ENCODE results near the gene LRIG1.
A peak's percentile ranks its signal among the peaks of the same experiment; 100 is the strongest.

The LRIG1 gene

DNA sequence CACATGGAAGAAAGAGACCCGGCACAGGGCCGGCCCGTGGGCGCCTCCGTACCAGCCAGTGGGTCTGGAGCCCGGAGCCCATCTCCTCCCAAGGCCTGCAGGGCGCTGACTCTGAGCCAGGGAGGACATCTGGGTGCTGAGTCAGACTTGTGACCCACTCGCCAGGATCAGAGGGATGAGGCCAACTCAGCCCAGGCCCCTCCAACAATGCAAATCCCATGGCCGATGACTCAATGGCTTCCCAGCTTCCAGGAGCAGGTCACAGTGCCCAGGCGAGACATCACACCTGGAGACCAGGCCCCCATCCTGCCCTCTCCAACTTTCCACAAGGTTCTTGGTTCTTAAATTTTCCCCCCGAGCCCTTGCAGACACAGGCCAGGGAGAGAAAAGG is 95.1 kb downstream of the LRIG1 start:
- Histone ChIP-seq H3K4me3 (ENCODE audit: low read depth, low read length) (no peak overlapping the region), H3K27me3 (replicated peaks) (no peaks in the 10 kb centered on the region), H3K27ac (peak overlapping the region; percentile 8), H3K36me3 (replicated peaks) (peaks cover 7% of the 10 kb centered on the region)
- peak; percentile 66 for DNase-seq
- in situ Hi-C loops (cut with HindIII; ENCODE audit: low pct_ligation_motif_present, low sequenced_read_pairs), result no loop called here
- TF ChIP-seq, protein P1, sequence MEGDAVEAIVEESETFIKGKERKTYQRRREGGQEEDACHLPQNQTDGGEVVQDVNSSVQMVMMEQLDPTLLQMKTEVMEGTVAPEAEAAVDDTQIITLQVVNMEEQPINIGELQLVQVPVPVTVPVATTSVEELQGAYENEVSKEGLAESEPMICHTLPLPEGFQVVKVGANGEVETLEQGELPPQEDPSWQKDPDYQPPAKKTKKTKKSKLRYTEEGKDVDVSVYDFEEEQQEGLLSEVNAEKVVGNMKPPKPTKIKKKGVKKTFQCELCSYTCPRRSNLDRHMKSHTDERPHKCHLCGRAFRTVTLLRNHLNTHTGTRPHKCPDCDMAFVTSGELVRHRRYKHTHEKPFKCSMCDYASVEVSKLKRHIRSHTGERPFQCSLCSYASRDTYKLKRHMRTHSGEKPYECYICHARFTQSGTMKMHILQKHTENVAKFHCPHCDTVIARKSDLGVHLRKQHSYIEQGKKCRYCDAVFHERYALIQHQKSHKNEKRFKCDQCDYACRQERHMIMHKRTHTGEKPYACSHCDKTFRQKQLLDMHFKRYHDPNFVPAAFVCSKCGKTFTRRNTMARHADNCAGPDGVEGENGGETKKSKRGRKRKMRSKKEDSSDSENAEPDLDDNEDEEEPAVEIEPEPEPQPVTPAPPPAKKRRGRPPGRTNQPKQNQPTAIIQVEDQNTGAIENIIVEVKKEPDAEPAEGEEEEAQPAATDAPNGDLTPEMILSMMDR (IDR thresholded peaks at IDR 0.05; ENCODE audit: low read depth, low read length, missing control alignments), result no peak

DNA sequence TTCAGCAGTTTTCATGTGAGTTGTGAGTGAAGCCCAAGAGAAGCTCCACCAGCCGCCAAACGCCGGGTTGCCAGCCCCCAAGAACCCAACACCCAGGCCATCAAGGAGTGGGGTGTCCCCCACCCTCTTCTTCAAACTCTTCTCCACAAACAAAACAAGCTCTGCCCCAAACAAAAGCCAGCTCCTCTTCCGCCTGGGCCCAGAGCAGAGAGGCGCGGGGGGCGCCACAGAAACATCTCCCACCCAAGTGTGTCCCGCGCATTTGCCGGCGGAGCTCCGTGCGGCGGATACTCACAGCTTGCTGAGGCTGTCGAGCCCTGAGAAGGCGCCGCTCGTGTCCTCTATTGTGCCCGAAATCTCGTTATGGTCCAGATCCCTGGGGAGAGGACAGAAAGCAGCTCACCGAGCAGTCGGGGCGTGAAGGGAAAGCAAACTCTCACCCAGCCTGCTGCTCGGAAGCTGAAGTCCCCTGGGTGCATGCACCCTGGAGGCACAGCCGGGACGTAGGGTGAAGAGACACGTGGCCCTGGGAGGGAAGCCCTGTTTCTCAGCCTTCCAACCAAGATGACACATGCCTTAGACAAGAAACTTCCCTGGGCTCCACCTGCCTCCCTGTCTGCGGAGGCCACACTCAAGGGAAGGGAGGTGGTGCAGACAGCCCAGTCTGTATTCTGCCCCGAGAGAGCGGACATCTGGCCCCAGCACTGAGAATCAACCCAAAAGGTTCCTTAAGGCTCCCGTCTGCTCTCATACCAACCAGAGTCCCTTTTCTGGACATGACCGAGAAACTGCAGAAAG is 95.7 kb downstream of the LRIG1 start:
- peaks cover 5% of the 10 kb centered on the region for H3K36me3 ChIP-seq (replicated peaks)
- DNase-seq, result no peak

DNA sequence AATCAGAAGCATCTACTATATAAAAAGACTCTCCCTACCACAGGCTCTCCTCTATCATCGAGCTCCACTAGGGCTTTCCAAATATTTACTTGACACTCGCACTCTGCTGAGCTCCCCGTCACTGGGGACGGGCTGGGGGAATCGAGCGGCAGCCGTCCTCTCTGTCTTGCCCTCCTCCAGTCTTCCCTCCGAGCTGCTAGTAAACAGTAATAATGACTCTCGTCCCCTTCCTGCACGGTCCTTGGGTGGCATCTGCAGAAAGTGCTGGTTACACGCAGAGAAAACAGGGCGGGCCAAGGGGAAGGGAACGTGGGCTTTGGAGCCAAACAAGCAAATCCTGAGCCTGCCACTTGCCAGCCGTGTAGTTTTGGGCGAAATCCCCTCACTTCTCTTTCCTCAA is 96.6 kb downstream of the LRIG1 start:
- H3K36me3 ChIP-seq (replicated peaks), result peaks cover 2% of the 10 kb centered on the region
- TF ChIP-seq, protein P1 (IDR thresholded peaks at IDR 0.05; ENCODE audit: low read depth, low read length, missing control alignments), result no peak
- no peak overlapping the region for H3K4me3 ChIP-seq (ENCODE audit: low read depth, low read length)
- no peak overlapping the region for H3K27ac ChIP-seq
- no peaks in the 10 kb centered on the region for H3K27me3 ChIP-seq (replicated peaks)
- no peak for DNase-seq
- in situ Hi-C loops (cut with HindIII; ENCODE audit: low pct_ligation_motif_present, low sequenced_read_pairs), result no loop called here

More for the DNA sequence above, 95.7 kb downstream of the LRIG1 start:
- H3K4me3 ChIP-seq (ENCODE audit: low read depth, low read length), result no peak overlapping the region
- TF ChIP-seq, protein P1 (IDR thresholded peaks at IDR 0.05; ENCODE audit: low read depth, low read length, missing control alignments), result no peak
- no peak overlapping the region for H3K27ac ChIP-seq
- in situ Hi-C loops (cut with HindIII; ENCODE audit: low pct_ligation_motif_present, low sequenced_read_pairs), result no loop called here
- no peaks in the 10 kb centered on the region for H3K27me3 ChIP-seq (replicated peaks)

DNA sequence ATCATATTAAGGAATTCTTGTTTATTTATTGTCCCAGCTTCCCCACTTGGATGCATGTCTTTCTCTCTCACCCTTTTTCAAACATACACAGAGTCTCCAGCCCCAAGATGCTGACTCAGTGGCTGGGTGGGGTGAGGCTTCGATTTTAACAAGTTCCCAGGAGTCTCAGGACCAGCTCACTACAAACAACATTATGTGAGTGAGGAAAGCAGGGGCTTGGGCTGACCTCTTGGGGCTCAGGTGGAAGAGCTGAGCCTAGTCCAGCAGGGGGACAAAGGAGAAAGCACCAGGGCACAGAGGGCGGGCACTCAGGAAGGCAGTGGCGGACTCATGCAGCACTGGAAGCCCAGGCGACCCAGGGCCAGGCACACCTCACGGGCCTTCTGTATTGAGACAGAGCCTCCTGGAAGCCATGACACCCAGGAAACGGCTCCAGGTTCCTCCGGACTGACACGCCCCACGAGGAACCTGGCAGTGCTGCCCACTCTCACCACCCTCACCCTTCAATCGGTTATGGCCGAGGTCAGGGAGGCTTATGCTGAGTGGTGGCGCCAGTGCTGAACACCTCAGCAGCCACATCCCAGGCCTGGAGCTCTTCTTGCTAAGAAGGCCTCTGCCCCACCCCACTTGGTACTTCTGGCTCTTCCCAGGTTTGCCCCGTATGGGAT is 97.4 kb downstream of the LRIG1 start:
- TF ChIP-seq, protein P1 (IDR thresholded peaks at IDR 0.05; ENCODE audit: low read depth, low read length, missing control alignments), result no peak
- Histone ChIP-seq H3K27ac (no peak overlapping the region), H3K27me3 (replicated peaks) (no peaks in the 10 kb centered on the region), H3K4me3 (ENCODE audit: low read depth, low read length) (no peak overlapping the region), H3K36me3 (replicated peaks) (peaks cover 2% of the 10 kb centered on the region)
- DNase-seq, result no peak
- in situ Hi-C loops (cut with HindIII; ENCODE audit: low pct_ligation_motif_present, low sequenced_read_pairs), result no loop called here

DNA sequence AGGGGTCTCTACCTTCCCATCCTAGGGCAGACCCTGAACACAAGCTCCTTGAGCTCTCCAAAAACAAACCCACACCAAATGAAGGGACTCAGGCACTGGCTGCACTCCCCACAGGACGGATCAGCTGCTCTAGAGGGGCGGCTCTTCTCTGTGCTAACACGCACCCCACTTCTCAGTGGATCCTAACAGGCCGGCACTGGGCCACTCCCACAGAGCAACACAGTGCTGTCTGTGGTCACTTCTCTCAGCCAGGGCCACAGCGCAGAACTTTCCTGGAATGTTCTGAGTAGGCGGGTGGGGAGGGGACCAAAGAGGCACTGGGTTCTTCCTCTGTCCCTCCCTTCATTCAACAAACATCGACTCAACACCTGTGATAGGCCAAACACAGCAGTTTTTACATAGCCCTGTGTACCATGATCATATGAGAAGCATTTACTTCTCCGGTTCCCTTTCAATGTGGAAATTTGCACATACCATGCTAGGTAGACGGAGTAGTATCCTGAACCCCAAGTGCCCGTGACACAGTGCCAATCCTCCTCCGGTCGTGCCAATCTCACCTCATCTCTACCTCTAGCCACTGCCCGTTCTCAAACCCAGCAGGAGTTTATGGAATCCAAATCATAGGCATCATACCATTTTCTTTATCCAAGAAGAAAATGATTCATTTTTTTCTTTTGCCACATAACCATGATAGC is 98.1 kb downstream of the LRIG1 start:
- H3K27me3 ChIP-seq (replicated peaks), result no peaks in the 10 kb centered on the region
- DNase-seq, result peak; percentile 53
- TF ChIP-seq, protein P1 (IDR thresholded peaks at IDR 0.05; ENCODE audit: low read depth, low read length, missing control alignments), result no peak
- no peak overlapping the region for H3K4me3 ChIP-seq (ENCODE audit: low read depth, low read length)
- H3K36me3 ChIP-seq (replicated peaks), result peaks cover 2% of the 10 kb centered on the region
- in situ Hi-C loops (cut with HindIII; ENCODE audit: low pct_ligation_motif_present, low sequenced_read_pairs), result no loop called here
- H3K27ac ChIP-seq, result no peak overlapping the region
